ENCODE data around the gene DPT.
A peak's percentile ranks its signal among the peaks of the same experiment; 100 is the strongest.

Gene DPT

GRCh38 chr1:168700575-168701268 is 28.3 kb downstream of the DPT start:
- Mint-ChIP-seq H3K36me3 (ENCODE audit: low read depth) (no peaks in the 10 kb centered on the region), H3K4me1 (peaks cover 6% of the 10 kb centered on the region), H3K27me3 (ENCODE audit: low read depth) (no peaks in the 10 kb centered on the region), H3K9me3 (no peaks in the 10 kb centered on the region), H3K4me3 (no peak overlapping the region), H3K27ac (no peak overlapping the region)
- no peak for TF ChIP-seq CTCF (IDR thresholded peaks at IDR 0.05; ENCODE audit: unreplicated experiment in 3 of 3)

DNA sequence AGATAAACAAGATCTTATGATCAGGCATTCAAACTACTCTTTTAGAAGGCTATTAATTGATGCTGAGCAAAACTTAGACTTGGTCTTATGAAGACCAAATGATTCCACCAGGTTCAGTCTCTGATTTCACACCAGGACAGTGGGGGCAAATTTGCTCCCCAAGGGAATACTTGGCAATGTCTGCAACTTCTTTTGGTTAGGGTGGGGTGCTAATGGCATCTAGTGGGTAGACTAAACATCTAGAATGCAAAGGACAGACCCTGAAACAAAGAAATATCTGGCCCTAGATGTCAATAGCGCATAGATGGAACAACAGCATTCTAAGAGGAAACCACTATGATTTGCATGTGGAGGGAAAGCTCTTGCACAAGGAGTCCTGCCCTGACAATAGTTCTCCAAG is 30.6 kb downstream of the DPT start:
- Mint-ChIP-seq H3K27me3 (ENCODE audit: low read depth) (no peaks in the 10 kb centered on the region), H3K27ac (no peak overlapping the region), H3K9me3 (no peaks in the 10 kb centered on the region), H3K4me1 (peaks cover 26% of the 10 kb centered on the region), H3K4me3 (no peak overlapping the region), H3K36me3 (ENCODE audit: low read depth) (no peaks in the 10 kb centered on the region)
- TF ChIP-seq CTCF (IDR thresholded peaks at IDR 0.05; ENCODE audit: unreplicated experiment in 3 of 3), result no peak

- Mint-ChIP-seq H3K4me1 (peaks cover 30% of the 10 kb centered on the region), H3K36me3 (ENCODE audit: low read depth) (no peaks in the 10 kb centered on the region), H3K27me3 (ENCODE audit: low read depth) (no peaks in the 10 kb centered on the region), H3K27ac (peak overlapping the region in 2 of 3 experiments; percentile 15 to 54), H3K9me3 (no peaks in the 10 kb centered on the region), H3K4me3 (no peak overlapping the region)
- no peak for TF ChIP-seq CTCF (IDR thresholded peaks at IDR 0.05; ENCODE audit: unreplicated experiment in 3 of 3)
Measured at GRCh38 chr1:168697356-168698126, 31.5 kb downstream of the DPT start.

DNA sequence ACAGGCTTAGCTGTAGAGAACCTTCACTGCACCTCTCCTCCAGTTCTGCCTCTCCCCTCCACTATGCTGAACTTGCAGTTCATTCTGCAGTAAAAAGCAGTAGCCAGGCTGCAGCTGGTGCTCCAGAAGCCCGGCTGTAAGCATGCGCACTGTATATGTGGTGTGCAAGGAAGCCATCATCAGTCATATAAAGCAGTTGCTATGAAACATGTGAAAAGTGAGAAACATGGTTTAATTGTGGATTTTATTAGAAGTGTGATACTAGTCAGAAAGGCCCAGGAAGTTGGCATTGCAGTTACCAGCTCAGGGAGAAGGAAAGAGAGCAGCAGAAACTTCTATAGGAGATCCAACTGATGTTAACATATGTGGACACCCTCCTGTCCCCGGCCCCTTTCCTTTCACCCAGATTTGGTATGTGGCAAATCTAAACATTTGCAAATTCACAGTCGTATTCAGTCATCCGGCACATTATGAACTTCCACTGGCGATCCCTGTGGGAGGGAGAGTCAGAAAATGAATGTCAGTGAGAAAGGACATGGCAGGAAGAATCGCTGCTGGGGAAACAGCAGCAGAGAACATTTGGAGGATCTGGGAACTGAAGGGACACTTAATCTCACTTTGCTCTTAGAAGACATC is 32.8 kb downstream of the DPT start:
- H3K27me3 Mint-ChIP-seq (ENCODE audit: low read depth), result no peaks in the 10 kb centered on the region
- peak overlapping the region; percentile 66 to 81 (median 68) for H3K27ac Mint-ChIP-seq
- TF ChIP-seq CTCF (IDR thresholded peaks at IDR 0.05; ENCODE audit: unreplicated experiment in 3 of 3), result no peak
- no peaks in the 10 kb centered on the region for H3K36me3 Mint-ChIP-seq (ENCODE audit: low read depth)
- H3K4me1 Mint-ChIP-seq, result peaks cover 30% of the 10 kb centered on the region
- H3K4me3 Mint-ChIP-seq, result no peak overlapping the region
- no peaks in the 10 kb centered on the region for H3K9me3 Mint-ChIP-seq

DNA sequence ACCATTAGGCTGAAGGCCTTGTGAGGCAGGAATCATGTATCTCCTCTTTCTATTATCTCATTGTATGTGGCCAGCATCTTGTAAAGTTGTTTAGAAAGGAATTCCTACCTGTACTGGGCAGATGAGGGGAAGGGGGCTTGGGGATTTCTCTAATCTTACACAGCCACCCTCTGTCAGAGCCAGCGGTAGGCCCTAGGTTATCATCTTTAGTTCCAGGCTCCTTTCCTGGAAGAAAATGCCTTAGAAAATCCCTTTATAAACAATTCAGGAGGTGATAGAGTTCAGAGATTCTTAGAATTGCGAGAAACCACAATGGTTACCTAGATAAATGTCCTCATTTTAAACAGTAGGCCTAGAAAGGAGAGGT is 35.2 kb downstream of the DPT start:
- H3K27me3 Mint-ChIP-seq (ENCODE audit: low read depth), result no peaks in the 10 kb centered on the region
- peak overlapping the region; percentile 66 to 82 (median 78) for H3K27ac Mint-ChIP-seq
- TF ChIP-seq CTCF (IDR thresholded peaks at IDR 0.05; ENCODE audit: unreplicated experiment in 3 of 3), result no peak
- no peak overlapping the region for H3K4me3 Mint-ChIP-seq
- peaks cover 41% of the 10 kb centered on the region for H3K4me1 Mint-ChIP-seq
- H3K36me3 Mint-ChIP-seq (ENCODE audit: low read depth), result no peaks in the 10 kb centered on the region
- no peaks in the 10 kb centered on the region for H3K9me3 Mint-ChIP-seq

All from nephron (organoid).